ENCODE results near the gene DGKE.

DNA sequence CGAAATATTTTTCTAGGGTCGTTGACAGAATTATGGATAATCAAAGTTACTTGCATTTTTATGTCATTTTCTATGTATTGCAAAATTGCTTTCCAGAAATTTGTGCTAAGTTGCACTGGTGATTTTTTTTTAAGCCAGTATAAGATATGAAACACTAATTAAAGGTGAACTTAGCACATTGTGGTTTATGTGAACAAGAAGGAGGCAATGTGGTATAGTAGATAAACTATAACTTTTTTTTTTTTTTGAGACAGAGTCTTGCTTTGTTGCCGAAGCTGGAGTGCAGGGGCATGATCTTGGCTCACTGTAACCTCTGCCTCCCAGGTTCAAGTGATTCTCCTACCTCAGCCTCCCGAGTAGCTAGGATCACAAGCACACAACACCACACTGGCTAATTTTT, 13.2 kb downstream of the DGKE start:
- no peak for TF ChIP-seq POLR2A (IDR thresholded peaks at IDR 0.05; ENCODE audit: low read length)
- TF ChIP-seq GATA1 (IDR thresholded peaks at IDR 0.05; ENCODE audit: low read depth, low read length): no peak

Measured in erythroblast (primary cell).